Immature natural killer cell (primary cell): Measurements from ENCODE around the gene CD81. TPM values are rescaled to one million over a fixed set of nuclear protein-coding genes. Genes with fewer than 3 reads are reported as not detected.
"Not testable (repeated sequence)": the region's sequence is repeated elsewhere in the genome, so short reads cannot be mapped to it uniquely, and the experiment has no call there.

Experiments used
- DNase-seq, 3 donors: peaks; one replicate each; pipeline ENCODE4 v3.0.0; 2022; ENCODE audit warnings: mixed read lengths in 1 of 3
- H3K27ac Mint-ChIP-seq, 6 donors: one replicate each; pipeline ENCODE4 v1.8.0; 2020; ENCODE audit warnings: mixed read lengths in 6 of 6, mild to moderate bottlenecking in 5 of 6, inconsistent platforms in 4 of 6, moderate library complexity in 3 of 6
- H3K27me3 Mint-ChIP-seq, 3 donors: one replicate each; pipeline ENCODE4 v1.8.0; 2020 to 2021; ENCODE audit warnings: low read depth in 3 of 3, mild to moderate bottlenecking in 3 of 3, mixed read lengths in 3 of 3, moderate library complexity in 3 of 3, inconsistent platforms in 1 of 3
- H3K36me3 Mint-ChIP-seq, 3 donors: one replicate each; pipeline ENCODE4 v1.8.0; 2020; ENCODE audit warnings: mixed read lengths in 3 of 3, inconsistent platforms in 2 of 3, mild to moderate bottlenecking in 2 of 3
- H3K4me1 Mint-ChIP-seq, 2 donors: one replicate each; pipeline ENCODE4 v1.8.0; 2020; ENCODE audit warnings: inconsistent platforms in 2 of 2, mild to moderate bottlenecking in 2 of 2, mixed read lengths in 2 of 2, moderate library complexity in 1 of 2
- H3K4me3 Mint-ChIP-seq, 5 donors: one replicate each; pipeline ENCODE4 v1.8.0; 2020; ENCODE audit warnings: mild to moderate bottlenecking in 5 of 5, mixed read lengths in 5 of 5, inconsistent platforms in 3 of 5, moderate library complexity in 3 of 5
- H3K9me3 Mint-ChIP-seq, 6 donors: one replicate each; pipeline ENCODE4 v1.8.0; 2020; ENCODE audit warnings: mild to moderate bottlenecking in 6 of 6, mixed read lengths in 6 of 6, inconsistent platforms in 4 of 6, moderate library complexity in 3 of 6
- polyA plus RNA-seq, 3 donors: library from polyadenylated mRNA; unstranded; fragments of 300-500 nt; fragmentation: Illumina TruSeq; gene quantifications; one replicate each; pipeline ENCODE4 v1.2.3, GENCODE V29; 2021

Gene CD81
- polyA plus RNA-seq, 3 donors from 2014 or later: 33.1 to 56.9 (median 49.7) TPM

DNA sequence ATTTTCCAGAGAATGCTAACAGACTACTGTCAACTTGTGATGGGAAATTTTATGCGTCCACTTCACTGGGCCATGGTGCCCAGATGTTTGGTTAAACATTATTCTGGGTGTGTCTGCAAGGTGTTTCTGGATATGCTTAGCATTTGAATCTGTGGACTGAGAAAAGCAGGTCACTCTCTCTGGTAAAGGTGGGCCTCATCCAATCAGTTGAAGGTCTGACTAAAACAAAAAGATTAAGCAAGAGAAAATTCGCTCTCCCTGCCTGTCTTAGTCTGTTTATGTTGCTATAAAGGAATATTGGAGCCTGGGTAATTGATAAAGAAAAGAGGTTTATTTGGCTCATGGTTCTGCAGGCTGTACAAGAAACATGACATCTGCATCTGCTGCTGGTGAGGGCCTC, 32.1 kb upstream of the CD81 start:
- DNase-seq: no peak
- Mint-ChIP-seq H3K27me3 (peaks cover 0 to 7% (median 0%) of the 10 kb centered on the region in 3 donors), H3K27ac (no peak overlapping the region), H3K4me1 (no peaks in the 10 kb centered on the region), H3K4me3 (no peak overlapping the region), H3K36me3 (peaks cover 4 to 5% (median 4%) of the 10 kb centered on the region in 3 donors), H3K9me3 (peaks cover 0 to 6% (median 3%) of the 10 kb centered on the region in 6 donors)

GRCh38 chr11:2346014-2346413, 31.1 kb upstream of the CD81 start:
- peaks cover 4 to 5% (median 4%) of the 10 kb centered on the region in 3 donors for H3K36me3 Mint-ChIP-seq
- H3K27ac Mint-ChIP-seq: peak overlapping the region in 1 of 6 donors; percentile 40
- peaks cover 0 to 6% (median 0%) of the 10 kb centered on the region in 3 donors for H3K27me3 Mint-ChIP-seq
- peaks cover 0 to 6% (median 3%) of the 10 kb centered on the region in 6 donors for H3K9me3 Mint-ChIP-seq
- DNase-seq: no peak
- no peak overlapping the region for H3K4me3 Mint-ChIP-seq
- H3K4me1 Mint-ChIP-seq: no peaks in the 10 kb centered on the region

- Mint-ChIP-seq H3K4me3 (no peak overlapping the region), H3K27ac (no peak overlapping the region), H3K9me3 (peaks cover 0 to 6% (median 3%) of the 10 kb centered on the region in 6 donors)
Measured at GRCh38 chr11:2346586-2347307, 30.4 kb upstream of the CD81 start.

DNA sequence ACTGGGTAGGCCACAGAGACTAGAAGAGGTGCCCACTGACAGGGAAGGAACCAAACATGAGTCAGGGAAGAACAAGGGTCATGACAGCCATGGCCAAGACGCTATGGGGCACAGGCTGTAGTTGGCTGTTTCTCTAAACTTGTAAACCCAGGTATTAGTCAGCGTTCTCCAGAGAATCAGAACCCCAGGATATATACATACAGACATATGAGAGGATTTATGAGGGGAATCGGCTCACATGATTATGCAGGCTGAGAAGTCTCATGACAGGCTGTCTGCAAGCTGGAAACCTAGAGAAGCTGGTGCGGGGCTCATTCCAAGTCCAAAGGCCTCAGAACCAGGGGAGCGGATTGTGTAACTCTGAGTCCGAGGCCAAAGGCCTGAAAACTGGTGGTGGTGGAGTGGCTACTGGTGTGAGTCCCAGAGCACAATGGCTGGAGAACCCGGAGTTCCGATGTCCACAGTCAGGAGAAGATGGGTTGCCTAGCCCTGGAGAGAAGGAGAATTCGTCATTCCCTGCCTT, 29.7 kb upstream of the CD81 start:
- H3K4me1 Mint-ChIP-seq: no peaks in the 10 kb centered on the region
- H3K27me3 Mint-ChIP-seq: peaks cover 0 to 4% (median 0%) of the 10 kb centered on the region in 3 donors
- H3K9me3 Mint-ChIP-seq: peaks cover 0 to 6% (median 3%) of the 10 kb centered on the region in 6 donors
- no peak for DNase-seq
- H3K27ac Mint-ChIP-seq: no peak overlapping the region
- H3K36me3 Mint-ChIP-seq: peaks cover 4 to 5% (median 4%) of the 10 kb centered on the region in 3 donors
- H3K4me3 Mint-ChIP-seq: no peak overlapping the region

More at GRCh38 chr11:2346586-2347307, 30.4 kb upstream of the CD81 start:
- Mint-ChIP-seq H3K36me3 (peaks cover 4 to 5% (median 4%) of the 10 kb centered on the region in 3 donors), H3K27me3 (peaks cover 0 to 4% (median 0%) of the 10 kb centered on the region in 3 donors), H3K4me1 (no peaks in the 10 kb centered on the region)
- no peak for DNase-seq

GRCh38 chr11:2348986-2349385, 28.1 kb upstream of the CD81 start:
- Mint-ChIP-seq H3K4me1 (no peaks in the 10 kb centered on the region), H3K27me3 (peaks cover 0 to 3% (median 0%) of the 10 kb centered on the region in 3 donors), H3K36me3 (peaks cover 4 to 5% (median 4%) of the 10 kb centered on the region in 3 donors), H3K27ac (no peak overlapping the region), H3K4me3 (no peak overlapping the region), H3K9me3 (peaks cover 0 to 6% (median 3%) of the 10 kb centered on the region in 6 donors)
- no peak for DNase-seq

- H3K4me1 Mint-ChIP-seq: no peaks in the 10 kb centered on the region
- H3K27me3 Mint-ChIP-seq: peaks cover 0 to 2% (median 0%) of the 10 kb centered on the region in 3 donors
- peaks cover 4 to 5% (median 4%) of the 10 kb centered on the region in 3 donors for H3K36me3 Mint-ChIP-seq
- no peak for DNase-seq
- no peak overlapping the region for H3K27ac Mint-ChIP-seq
- no peak overlapping the region for H3K4me3 Mint-ChIP-seq
- H3K9me3 Mint-ChIP-seq: peaks cover 0 to 6% (median 3%) of the 10 kb centered on the region in 6 donors
Measured at GRCh38 chr11:2351701-2352100, 25.4 kb upstream of the CD81 start.

- Mint-ChIP-seq H3K36me3 (peaks cover 4 to 5% (median 4%) of the 10 kb centered on the region in 3 donors), H3K4me3 (no peak overlapping the region), H3K9me3 (peaks cover 0 to 6% (median 3%) of the 10 kb centered on the region in 6 donors), H3K27me3 (peaks cover 0 to 2% (median 0%) of the 10 kb centered on the region in 3 donors), H3K4me1 (no peaks in the 10 kb centered on the region), H3K27ac (no peak overlapping the region)
- no peak for DNase-seq
Measured at GRCh38 chr11:2352420-2352819, 24.7 kb upstream of the CD81 start.

- peaks cover 0 to 2% (median 1%) of the 10 kb centered on the region in 3 donors for H3K27me3 Mint-ChIP-seq
- H3K4me3 Mint-ChIP-seq: no peak overlapping the region
- no peak for DNase-seq
- H3K36me3 Mint-ChIP-seq: no peaks in the 10 kb centered on the region
- H3K9me3 Mint-ChIP-seq: no peaks in the 10 kb centered on the region
- no peak overlapping the region for H3K27ac Mint-ChIP-seq
- H3K4me1 Mint-ChIP-seq: no peaks in the 10 kb centered on the region
Measured at GRCh38 chr11:2355000-2355644, 22.0 kb upstream of the CD81 start.

GRCh38 chr11:2357246-2357645, 19.9 kb upstream of the CD81 start:
- DNase-seq: no peak
- Mint-ChIP-seq H3K27ac (no peak overlapping the region), H3K36me3 (no peaks in the 10 kb centered on the region)

DNA sequence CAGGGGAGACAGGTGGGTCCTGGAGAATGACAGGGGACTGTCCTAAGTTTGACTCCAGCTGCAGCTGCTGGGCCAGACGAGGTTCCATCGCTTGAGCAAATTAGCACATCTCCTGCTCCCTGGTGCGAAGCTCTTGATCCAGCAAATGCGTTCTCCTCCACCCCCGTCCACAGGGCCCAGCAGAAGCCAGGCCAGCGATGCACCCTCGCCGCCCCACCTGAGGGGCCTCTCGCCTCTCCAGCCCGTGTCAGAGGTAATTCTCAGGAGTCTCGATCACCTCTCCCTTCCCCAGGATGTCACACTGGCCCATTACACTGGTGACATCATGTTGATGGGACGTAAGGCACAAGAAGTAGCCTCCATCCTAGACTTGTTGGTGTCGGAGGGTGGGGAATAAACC, 19.5 kb upstream of the CD81 start:
- H3K4me3 Mint-ChIP-seq, H3K27me3 Mint-ChIP-seq, H3K9me3 Mint-ChIP-seq, H3K27ac Mint-ChIP-seq, H3K4me1 Mint-ChIP-seq, H3K36me3 Mint-ChIP-seq, DNase-seq: not testable (repeated sequence)

More at GRCh38 chr11:2357246-2357645, 19.9 kb upstream of the CD81 start:
- Mint-ChIP-seq H3K27me3 (peaks cover 0 to 3% (median 1%) of the 10 kb centered on the region in 3 donors), H3K4me1 (no peaks in the 10 kb centered on the region), H3K9me3 (no peaks in the 10 kb centered on the region), H3K4me3 (no peak overlapping the region)

DNA sequence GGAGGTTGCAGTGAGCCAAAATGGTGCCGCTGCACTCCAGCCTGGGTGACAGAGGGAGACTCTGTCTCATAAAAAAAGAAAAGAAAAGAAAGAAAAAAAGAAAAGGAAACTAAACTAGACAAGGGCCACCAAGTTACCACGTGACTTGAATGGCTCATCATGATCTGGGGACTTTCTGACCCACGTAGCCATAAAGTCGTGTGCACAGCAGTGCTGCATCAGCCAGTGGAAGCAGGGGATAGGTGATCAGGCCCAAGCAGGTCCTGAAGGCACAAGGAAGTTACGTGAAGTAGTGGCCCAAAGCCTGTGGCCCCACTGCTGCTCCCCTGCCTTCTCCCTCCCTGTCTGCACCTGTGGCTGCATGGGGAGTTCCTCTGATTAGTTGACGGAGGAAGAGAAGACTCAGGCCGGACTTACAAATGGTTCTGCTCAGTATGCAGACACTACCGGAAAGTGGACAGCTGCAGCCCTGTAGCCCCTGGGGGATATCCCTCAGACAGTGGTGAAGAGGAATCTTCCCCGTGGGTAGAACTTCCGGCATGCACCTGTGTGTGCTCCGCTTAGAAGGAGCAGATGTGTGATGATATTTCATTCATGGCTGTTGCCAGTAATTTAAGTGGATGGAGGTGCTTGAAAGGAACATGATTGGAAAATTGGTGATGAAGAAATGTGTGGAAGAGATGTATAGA, 18.2 kb upstream of the CD81 start:
- Mint-ChIP-seq H3K4me3 (no peak overlapping the region), H3K36me3 (no peaks in the 10 kb centered on the region), H3K9me3 (no peaks in the 10 kb centered on the region), H3K4me1 (no peaks in the 10 kb centered on the region), H3K27ac (peak overlapping the region in 1 of 6 donors; percentile 18), H3K27me3 (peaks cover 0 to 3% (median 1%) of the 10 kb centered on the region in 3 donors)
- DNase-seq: no peak

DNA sequence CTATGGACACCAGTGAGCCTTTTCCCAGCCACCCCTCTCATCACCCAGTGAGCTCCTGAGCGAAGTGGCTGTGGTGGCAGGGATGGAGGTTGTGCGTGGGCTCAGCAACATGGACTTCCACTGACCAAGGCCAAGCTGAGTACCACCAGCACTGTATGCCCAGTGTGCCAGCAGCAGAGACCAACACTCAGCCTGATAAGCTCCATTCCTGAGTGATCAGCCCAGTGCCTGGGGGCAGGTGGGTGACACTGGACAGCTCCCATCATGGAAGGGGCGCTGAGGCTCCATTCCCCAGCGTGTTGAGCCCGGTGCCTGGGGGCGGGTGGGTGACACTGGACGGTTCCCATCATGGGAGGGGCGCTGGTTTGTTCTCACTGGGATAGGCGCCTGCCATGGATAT, 17.6 kb upstream of the CD81 start:
- no peak for DNase-seq

GRCh38 chr11:2360081-2360642, 16.9 kb upstream of the CD81 start:
- no peaks in the 10 kb centered on the region for H3K36me3 Mint-ChIP-seq
- H3K4me1 Mint-ChIP-seq: no peaks in the 10 kb centered on the region
- H3K4me3 Mint-ChIP-seq: no peak overlapping the region
- no peaks in the 10 kb centered on the region for H3K9me3 Mint-ChIP-seq
- H3K27ac Mint-ChIP-seq: no peak overlapping the region
- DNase-seq: no peak
- H3K27me3 Mint-ChIP-seq: peaks cover 0 to 6% (median 1%) of the 10 kb centered on the region in 3 donors

More for the DNA sequence above, 17.6 kb upstream of the CD81 start:
- Mint-ChIP-seq H3K9me3 (no peaks in the 10 kb centered on the region), H3K4me1 (no peaks in the 10 kb centered on the region), H3K4me3 (no peak overlapping the region), H3K27ac (peak overlapping the region in 1 of 6 donors; percentile 30), H3K36me3 (no peaks in the 10 kb centered on the region), H3K27me3 (peaks cover 0 to 3% (median 1%) of the 10 kb centered on the region in 3 donors)
